AG04449 (cell line): Measurements from ENCODE around the gene FAM20C.
"Not testable (repeated sequence)": the region's sequence is repeated elsewhere in the genome, so short reads cannot be mapped to it uniquely, and the experiment has no call there.

Experiments used
- CTCF ChIA-PET: fragments of 350-600 bp; formaldehyde crosslinking; extraction: SDS; loops from one replicate; lab custom pipeline; 2021; ENCODE audit warnings: antibody characterized with exemption; lab: Yijun Ruan, JAX
- POLR2A ChIA-PET: fragments of 400-600, 350-600 bp; formaldehyde crosslinking; extraction: SDS; loops from one replicate; lab custom pipeline; 2020; ENCODE audit warnings: antibody characterized with exemption, inconsistent platforms; lab: Yijun Ruan, JAX
- DNase-seq: peaks from one replicate; pipeline ENCODE4 v3.0.0-alpha.2; 2010; ENCODE audit warnings: low read depth, low spot score
- H3K4me3 ChIP-seq: 2 replicates; pipeline ENCODE4 v1.5.1; 2011; ENCODE audit warnings: low read depth, mild to moderate bottlenecking, control low read depth, low read length
- CTCF ChIP-seq: IDR thresholded peaks from one replicate; pipeline ENCODE4 v1.5.1; 2011; ENCODE audit warnings: mild to moderate bottlenecking, moderate library complexity, low read length, control low read depth, inconsistent platforms; ENCODE audit not compliant: insufficient read depth; ENCODE audit errors: missing control alignments

Gene FAM20C

GRCh38 chr7:178444-178843 lies 13.9 kb upstream of the FAM20C start:
- CTCF ChIA-PET = no interaction called here
- POLR2A ChIA-PET = no interaction called here

DNA sequence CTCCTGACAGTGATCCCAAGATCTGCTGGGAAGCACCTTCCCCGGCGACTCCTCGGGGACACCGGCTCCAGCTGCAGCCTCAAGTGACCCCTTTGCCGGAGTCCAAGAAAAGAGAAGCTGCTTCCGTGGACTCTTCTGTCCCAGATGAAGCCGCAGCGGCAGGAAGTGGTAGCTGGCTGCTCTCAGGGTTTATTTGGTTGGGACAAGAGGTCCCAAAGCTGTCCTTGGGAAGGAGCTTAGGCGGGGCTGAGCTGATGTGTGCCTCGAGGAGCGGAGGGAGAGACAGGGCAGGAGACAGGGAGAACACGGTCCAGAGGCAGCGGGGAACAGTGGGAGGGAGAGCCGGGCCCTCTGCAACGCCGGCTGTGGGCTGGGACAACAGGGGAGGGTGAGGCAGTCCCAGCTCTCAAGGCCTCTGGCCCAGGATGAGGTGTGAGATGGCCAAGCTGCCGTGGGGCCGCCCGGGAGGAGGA lies 13.1 kb upstream of the FAM20C start:
- no peak for DNase-seq
- H3K4me3 ChIP-seq = no peak overlapping the region
- CTCF ChIA-PET = interaction anchor here (1.2 kb wide), 1 partner anchor 12 kb away, joined by 3 read pairs; no protein-coding TSS in a partner anchor
- POLR2A ChIA-PET = no interaction called here
- TF ChIP-seq CTCF = no peak

More at GRCh38 chr7:178444-178843, 13.9 kb upstream of the FAM20C start:
- TF ChIP-seq CTCF = no peak
- no peak for DNase-seq
- H3K4me3 ChIP-seq = no peak overlapping the region

DNA sequence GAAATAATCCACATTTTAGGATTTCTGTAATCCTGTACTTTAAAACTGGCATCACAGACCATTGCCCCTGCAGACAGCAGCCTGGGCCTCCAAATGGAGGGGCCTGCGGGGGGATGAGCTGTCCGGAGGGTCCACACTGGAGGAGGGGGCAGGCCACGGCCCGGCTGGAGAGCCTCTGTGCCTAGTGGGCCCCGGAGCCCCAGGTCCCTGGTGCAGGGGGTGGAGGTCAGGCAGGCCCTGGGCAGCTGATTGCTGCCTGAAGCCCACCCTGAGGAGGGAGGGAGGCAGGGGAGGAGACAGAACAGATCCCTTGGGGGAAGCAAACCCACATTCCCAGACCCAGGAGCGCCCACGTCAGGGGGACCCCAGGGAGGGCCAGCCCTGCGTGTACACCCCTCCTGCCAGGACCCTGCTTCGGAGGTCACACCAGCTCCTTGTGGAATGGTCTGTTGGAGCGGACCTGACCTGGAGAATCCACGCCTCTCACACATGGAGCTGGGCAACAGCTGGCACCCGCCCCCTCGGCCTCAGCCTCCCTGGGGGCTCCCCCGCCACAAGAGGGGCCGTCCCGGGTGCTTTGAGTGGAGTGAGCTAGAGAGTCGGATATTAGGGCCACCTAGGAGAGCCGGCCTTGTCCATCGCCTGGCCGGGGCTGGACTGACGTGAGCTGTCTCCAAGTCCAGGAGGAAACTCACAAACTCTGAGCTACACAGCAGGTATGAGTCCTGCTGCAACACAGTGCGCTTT lies 12.2 kb upstream of the FAM20C start:
- no peak for DNase-seq
- CTCF ChIA-PET = interaction anchor here (1.2 kb wide), 1 partner anchor 12 kb away, joined by 3 read pairs; no protein-coding TSS in a partner anchor
- TF ChIP-seq CTCF = no peak
- POLR2A ChIA-PET = interaction anchor here (1.8 kb wide), 1 partner anchor 11 kb away, joined by 4 read pairs; no protein-coding TSS in a partner anchor
- no peak overlapping the region for H3K4me3 ChIP-seq

DNA sequence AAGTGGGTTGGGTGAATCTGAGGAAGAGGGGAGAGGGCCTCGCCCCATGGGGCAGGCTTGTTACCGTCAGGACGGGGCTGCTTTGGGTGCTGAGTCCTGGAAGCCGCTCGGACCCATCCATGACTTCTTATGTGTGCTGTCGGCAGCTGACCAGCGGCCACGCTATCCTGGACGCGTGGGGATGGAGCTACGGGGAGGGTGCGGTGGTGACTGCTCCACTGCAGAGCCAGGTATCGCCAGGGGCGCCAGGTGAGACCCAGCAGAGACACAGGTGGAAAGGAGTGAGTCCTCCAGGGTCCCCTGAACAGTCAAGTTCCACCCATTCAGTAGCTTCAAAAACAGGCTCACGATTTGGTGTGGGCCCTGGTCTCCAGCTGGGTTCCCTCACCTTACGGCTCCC lies 10.6 kb upstream of the FAM20C start:
- H3K4me3 ChIP-seq = no peak overlapping the region
- ChIA-PET CTCF (interaction anchor here (1.6 kb wide), 1 partner anchor 11 kb away, joined by 4 read pairs; the partner anchor contains the start of gene FAM20C), POLR2A (interaction anchor here (1.8 kb wide), 1 partner anchor 10 kb away, joined by 4 read pairs; no protein-coding TSS in a partner anchor)
- TF ChIP-seq CTCF = no peak
- DNase-seq = no peak

- POLR2A ChIA-PET, H3K4me3 ChIP-seq, DNase-seq: not testable (repeated sequence)
- CTCF ChIA-PET = interaction anchor here (1.6 to 1.7 kb wide), 2 partner anchors 10 to 118 kb away, joined by 3 to 4 read pairs; partner anchors contain the start of gene FAM20C
Observed at GRCh38 chr7:182502-182901, 9.9 kb upstream of the FAM20C start.

DNA sequence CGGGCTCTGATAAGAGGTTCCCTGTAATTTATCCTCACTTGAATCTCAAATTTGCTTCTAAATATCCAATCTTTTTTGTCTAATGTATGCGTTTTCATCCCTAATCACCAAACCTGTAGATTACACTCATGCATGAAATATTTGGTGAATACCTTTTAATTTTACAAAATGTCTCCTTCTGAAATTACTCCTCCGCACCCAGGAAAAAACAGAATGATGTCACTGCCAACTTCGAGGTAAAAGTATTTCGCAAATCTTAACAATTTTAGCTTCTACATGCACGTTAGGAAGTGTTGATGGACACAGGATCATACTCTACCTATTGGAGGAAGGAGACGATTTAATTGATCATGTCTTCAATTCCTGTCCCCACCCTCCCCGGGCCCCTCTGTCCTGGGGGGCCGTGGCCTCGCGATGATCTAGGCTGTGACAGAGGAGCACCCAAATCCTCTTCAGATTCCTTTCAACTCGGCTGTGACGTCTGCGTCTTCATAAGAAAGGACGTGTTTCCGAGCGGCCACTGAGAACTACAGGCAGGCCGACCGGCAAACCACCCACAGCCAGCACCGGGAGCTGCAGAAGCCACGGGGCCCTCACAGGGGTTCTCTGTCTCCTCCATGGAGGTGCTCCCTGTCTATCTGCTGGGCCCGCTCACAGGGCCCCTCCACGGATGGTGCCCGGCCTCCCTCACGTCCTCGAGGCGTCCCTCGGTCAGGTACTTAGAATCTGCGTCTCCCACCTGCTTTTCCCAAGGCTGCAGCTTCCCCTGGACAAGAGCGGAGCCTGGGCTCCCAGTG lies 8.7 kb upstream of the FAM20C start:
- no peak for DNase-seq
- no peak overlapping the region for H3K4me3 ChIP-seq
- POLR2A ChIA-PET = no interaction called here
- CTCF ChIA-PET = interaction anchor here (1.6 to 1.7 kb wide), 2 partner anchors 9 to 120 kb away, joined by 3 to 4 read pairs; partner anchors contain the start of gene FAM20C
- no peak for TF ChIP-seq CTCF
